AG10803 (cell line): Measurements from ENCODE around the gene COL4A6.

Experiments used
- DNase-seq: peaks from one replicate; pipeline ENCODE4 v3.0.0; 2010; ENCODE audit warnings: low read depth
- H3K4me3 ChIP-seq: 2 replicates; pipeline ENCODE4 v1.5.1; 2011; ENCODE audit warnings: mild to moderate bottlenecking, low read length, control low read depth
- CTCF ChIP-seq: conservative IDR thresholded peaks from 2 replicates; pipeline ENCODE4 v1.5.1; 2011; ENCODE audit warnings: mild to moderate bottlenecking, low read length, control low read depth, inconsistent platforms

The COL4A6 gene

GRCh38 chrX:108435261-108435660 lies 3.0 kb downstream of the COL4A6 start:
- DNase-seq: no peak
- H3K4me3 ChIP-seq: no peak overlapping the region
- TF ChIP-seq CTCF: no peak

GRCh38 chrX:108426262-108426661 lies 12.0 kb downstream of the COL4A6 start:
- DNase-seq: no peak
- no peak for TF ChIP-seq CTCF
- no peak overlapping the region for H3K4me3 ChIP-seq

- TF ChIP-seq CTCF: no peak
- H3K4me3 ChIP-seq: no peak overlapping the region
- no peak for DNase-seq
Observed at GRCh38 chrX:108420481-108420880, 17.7 kb downstream of the COL4A6 start.

- DNase-seq: no peak
- no peak overlapping the region for H3K4me3 ChIP-seq
- TF ChIP-seq CTCF: no peak
Observed at GRCh38 chrX:108419401-108419800, 18.8 kb downstream of the COL4A6 start.

- H3K4me3 ChIP-seq: no peak overlapping the region
- TF ChIP-seq CTCF: no peak
- no peak for DNase-seq
Observed at GRCh38 chrX:108417257-108417656, 21.0 kb downstream of the COL4A6 start.

- DNase-seq: no peak
- TF ChIP-seq CTCF: no peak
- H3K4me3 ChIP-seq: no peak overlapping the region
Observed at GRCh38 chrX:108415891-108416290, 22.3 kb downstream of the COL4A6 start.

GRCh38 chrX:108415146-108415545 lies 23.1 kb downstream of the COL4A6 start:
- DNase-seq: no peak
- no peak for TF ChIP-seq CTCF
- H3K4me3 ChIP-seq: no peak overlapping the region
